K562 (cell line): ENCODE data around the gene WBP1L. TPM values are rescaled to one million over a fixed set of nuclear protein-coding genes. Genes with fewer than 3 reads are reported as not detected.

Source experiments
- ATAC-seq: fragments of 200-7000 bp; cut with Tn5 transposase; 3 replicates; pipeline ENCODE4 v1.9.1; 2020; ENCODE audit warnings: moderate library complexity
- BruUV-seq: library from RNA; stranded (reverse); fragments of 400-500 nt; replicated peaks from 2 replicates; lab custom pipeline; 2021; lab: Mats Ljungman, UMichigan
- CTCF ChIA-PET: fragments of 300-600 bp; formaldehyde crosslinking; extraction: SDS; loops from one replicate; lab custom pipeline; 2021; ENCODE audit warnings: low intra/inter-chr PET ratio; lab: Yijun Ruan, JAX
- POLR2A ChIA-PET: fragments of 300-600, 350-650 bp; sonication (Branson Sonifier 250); formaldehyde crosslinking; extraction: SDS; loops from one replicate; lab custom pipeline; 2021; ENCODE audit warnings: antibody characterized with exemption, inconsistent platforms; lab: Yijun Ruan, JAX
- DNase-seq, 4 experiments: peaks; one replicate each; pipeline versions ENCODE4 v3.0.0 to v3.0.0-alpha.2; 2011 to 2018; ENCODE audit warnings: low spot score in 3 of 4, mixed read lengths in 3 of 4; ENCODE audit errors: extremely low read depth in 1 of 4
- FAIRE-seq: peaks from 2 replicates; lab custom pipeline; 2011; peaks lifted over from hg19 to GRCh38; lab: Jason Lieb, UNC
- H2AFZ ChIP-seq: 2 replicates; pipeline ENCODE4 v1.6.0; 2011; ENCODE audit warnings: low read depth, low read length, control low read depth, inconsistent platforms
- H3K27ac ChIP-seq: fragments of 200-600 bp; 3 replicates; pipeline ENCODE4 v1.8.0; 2011; ENCODE audit warnings: low read depth, mild to moderate bottlenecking, control low read depth, inconsistent platforms, low read length, moderate library complexity, mixed read lengths; ENCODE audit errors: extremely low read depth
- H3K27me3 ChIP-seq, 2 experiments: fragments of 300-600 bp in 1 of 2; 2 replicates in 1 of 2; 3 replicates in 1 of 2; pipeline versions ENCODE4 v1.6.0 to v1.8.0; 2011; ENCODE audit warnings: inconsistent platforms in 2 of 2, low read length in 2 of 2, mild to moderate bottlenecking in 1 of 2, mixed read lengths in 1 of 2, moderate library complexity in 1 of 2; ENCODE audit not compliant: control insufficient read depth in 2 of 2, insufficient read depth in 2 of 2
- H3K36me3 ChIP-seq: fragments of 300-600 bp; 3 replicates; pipeline ENCODE4 v1.8.0; 2011; ENCODE audit warnings: mild to moderate bottlenecking, low read length, inconsistent platforms; ENCODE audit not compliant: control insufficient read depth, insufficient read depth
- H3K4me1 ChIP-seq, 2 experiments: fragments of 200-600 bp in 1 of 2; replicated peaks in 1 of 2; 2 replicates in 1 of 2; 3 replicates in 1 of 2; pipeline versions ENCODE4 v1.5.1 to v1.8.0; 2011; ENCODE audit warnings: inconsistent platforms in 2 of 2, low read length in 2 of 2, mild to moderate bottlenecking in 1 of 2, mixed read lengths in 1 of 2, moderate library complexity in 1 of 2; ENCODE audit not compliant: control insufficient read depth in 2 of 2, insufficient read depth in 2 of 2
- H3K4me2 ChIP-seq: 2 replicates; pipeline ENCODE4 v1.6.1; 2011; ENCODE audit warnings: low read length, control low read depth, inconsistent platforms, mixed read lengths; ENCODE audit not compliant: insufficient read depth
- H3K4me3 ChIP-seq: fragments of 200-600 bp; sonication (generic), shearing (Covaris generic); 2 replicates; pipeline ENCODE4 v1.5.1; 2016; ENCODE audit warnings: control low read depth, inconsistent platforms
- H3K79me2 ChIP-seq: fragments of 200-600 bp; 3 replicates; pipeline ENCODE4 v1.8.0; 2011; ENCODE audit warnings: low read length, inconsistent platforms; ENCODE audit not compliant: control insufficient read depth, insufficient read depth
- H3K9ac ChIP-seq, 2 experiments: 2 replicates each; pipeline versions ENCODE4 v1.6.0 to v1.6.1; 2011; ENCODE audit warnings: low read depth in 2 of 2, low read length in 2 of 2, control low read depth in 1 of 2, inconsistent platforms in 1 of 2, mild to moderate bottlenecking in 1 of 2, mixed read lengths in 1 of 2; ENCODE audit not compliant: insufficient read depth in 1 of 2
- H3K9me1 ChIP-seq: one replicate; pipeline ENCODE4 v1.6.0; 2011; ENCODE audit warnings: inconsistent platforms, mild to moderate bottlenecking, low read length, moderate library complexity; ENCODE audit not compliant: control insufficient read depth, insufficient read depth
- H3K9me3 ChIP-seq: replicated peaks from 2 replicates; pipeline ENCODE4 v1.5.1; 2011; ENCODE audit warnings: low read depth, low read length, inconsistent platforms; ENCODE audit not compliant: control insufficient read depth, insufficient read depth
- H4K20me1 ChIP-seq: replicated peaks from 2 replicates; pipeline ENCODE4 v1.6.1; 2011; ENCODE audit warnings: low read length, inconsistent platforms, mixed read lengths; ENCODE audit not compliant: control insufficient read depth, insufficient read depth
- ETV6 ChIP-seq, 3 experiments: fragments of 150-350 bp in 1 of 3; sonication (generic) in 1 of 3; formaldehyde crosslinking in 1 of 3; IDR thresholded peaks; 2 replicates each; pipeline versions ENCODE4 v1.6.1 to v1.8.0; 2014 to 2022; ENCODE audit warnings: borderline replicate concordance in 2 of 3, low read depth in 2 of 3, antibody characterized with exemption in 1 of 3, low read length in 1 of 3, mild to moderate bottlenecking in 1 of 3, missing genetic modification reagents in 1 of 3
- HNRNPK ChIP-seq: fragments of 200-400 bp; formaldehyde crosslinking; IDR thresholded peaks from one replicate; pipeline ENCODE4 v1.6.1; 2018; ENCODE audit warnings: mild to moderate bottlenecking, low read depth, low read length; ENCODE audit not compliant: poor library complexity, severe bottlenecking
- PRDM10 ChIP-seq: fragments of 450-650 bp; IDR thresholded peaks from 2 replicates; pipeline ENCODE4 v1.6.1; 2018; ENCODE audit not compliant: partially characterized antibody
- RBM34 ChIP-seq: fragments of 200-400 bp; formaldehyde crosslinking; IDR thresholded peaks from 2 replicates; pipeline ENCODE4 v1.6.1; 2018; ENCODE audit warnings: low read length, borderline replicate concordance; ENCODE audit not compliant: insufficient read depth
- RNF2 ChIP-seq: sonication (generic); IDR thresholded peaks from 2 replicates; pipeline ENCODE4 v1.6.1; 2016
- SPI1 ChIP-seq: IDR thresholded peaks from 2 replicates; pipeline ENCODE4 v1.6.1; 2011; ENCODE audit warnings: low read depth, low read length, control low read depth, borderline replicate concordance
- TGIF2 ChIP-seq: sonication (generic); formaldehyde crosslinking; IDR thresholded peaks from 2 replicates; pipeline ENCODE4 v1.8.1; 2022; ENCODE audit warnings: mild to moderate bottlenecking, missing genetic modification reagents, moderate library complexity
- ZNF512 ChIP-seq: IDR thresholded peaks from 2 replicates; pipeline ENCODE4 v1.6.1; 2016; ENCODE audit warnings: missing genetic modification characterization, missing compliant biosample characterization
- WGBS: fragments of 100-300 bp; shearing (Covaris generic); methylation state at CpG from one replicate; pipeline ENCODE4 v1.1.6; 2016; ENCODE audit warnings: low coverage, mixed read lengths; ENCODE audit not compliant: insufficient coverage; ENCODE audit errors: missing lambda C conversion rate; 5-methylcytosine and 5-hydroxymethylcytosine counted together
- in situ Hi-C: fragments of 300-500 bp; cut with MboI; formaldehyde crosslinking; loops from 4 replicates; pipeline ENCODE4 v1.15.0; 2018; ENCODE audit warnings: inconsistent platforms, mixed read lengths
- intact Hi-C: fragments of 100-400 bp; cut with micrococcal nuclease; formaldehyde crosslinking; loops from 2 replicates; pipeline ENCODE4 v1.14.2; 2022
- polyA plus RNA-seq, 8 experiments: library from polyadenylated mRNA; depleted of rRNA in 4 of 8; stranded (reverse) in 5 of 8; unstranded in 3 of 8; fragments of >200 nt; fragmentation: Nextera tagmentation in 2 of 8; fragmentation: Illumina TruSeq in 1 of 8; extraction: Ambion mirVana in 2 of 8; extraction: Trizol in 1 of 8; gene quantifications; 2 replicates each; pipeline versions ENCODE4 v1.2.1 to v1.2.3, GENCODE V29; 2011 to 2014; ENCODE audit warnings: inconsistent platforms in 1 of 8, missing spikeins in 1 of 8
- total RNA-seq, 7 experiments: library from RNA; depleted of rRNA in 6 of 7; stranded (reverse); fragments of >200 nt in 6 of 7; fragmentation: Illumina TruSeq in 2 of 7; extraction: Trizol in 2 of 7; gene quantifications; 2 replicates each; pipeline versions ENCODE4 v1.2.1 to v1.2.3, GENCODE V29; 2011 to 2021; ENCODE audit warnings: low replicate concordance in 1 of 7

The WBP1L gene
- total and polyA plus RNA-seq, 9 of the 15 experiments (the other 6 are each of a cell fraction or from before 2014, with no cell fraction given), result 3.2 to 14.4 (median 11.3) TPM

DNA sequence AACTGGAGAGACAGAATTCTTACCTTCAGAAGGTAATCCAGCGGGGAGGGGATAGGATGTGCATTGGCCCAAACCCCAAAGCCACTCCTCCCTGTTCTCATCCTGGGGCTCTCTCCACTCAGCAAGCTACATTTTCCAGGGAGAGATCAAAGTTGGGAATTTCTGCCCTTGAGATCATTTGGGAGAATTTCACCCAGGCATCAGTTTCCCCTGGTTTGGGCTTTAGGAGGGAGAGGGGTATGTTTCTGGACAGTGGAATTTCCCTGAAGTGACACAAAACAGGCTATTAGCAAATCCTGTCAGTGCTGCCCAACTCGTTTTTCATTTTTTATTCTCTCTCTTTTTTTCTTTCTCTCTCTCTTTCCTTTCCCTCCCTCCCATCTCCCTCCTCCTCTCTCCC is 57.7 kb downstream of the WBP1L start:
- Histone ChIP-seq H3K27ac (no peak overlapping the region), H3K9me1 (no peaks in the 10 kb centered on the region), H3K36me3 (peaks cover 26% of the 10 kb centered on the region; the same call in 2 of the 3 replicates), H3K27me3 (no peaks in the 10 kb centered on the region), H3K4me2 (no peak overlapping the region), H3K4me1 (peaks cover 0 to 7% of the 10 kb centered on the region in 2 experiments; a peak in 4 of 5 replicates), H3K9me3 (no peaks in the 10 kb centered on the region), H2AFZ (no peak overlapping the region), H3K79me2 (no peaks in the 10 kb centered on the region; the same call in 2 of the 3 replicates), H3K4me3 (no peak overlapping the region), H4K20me1 (no peaks in the 10 kb centered on the region), H3K9ac (no peak overlapping the region)
- ChIA-PET POLR2A (no interaction called here), CTCF (no interaction called here)
- TF ChIP-seq ZNF512 (tag), result 0 out of 2 replicates have a peak, but pooled peaks have one; percentile 28
- peak; percentile 47 for TF ChIP-seq HNRNPK
- no peak for TF ChIP-seq TGIF2
- FAIRE-seq, result peak; percentile 26
- DNase-seq, result no peak
- no TSS peak for BruUV-seq
- WGBS, result 50% methylated on average over 2 of the region's 2 CpGs
- in situ Hi-C loops, result no loop called here
- intact Hi-C loops, result no loop called here
- no peak for ATAC-seq

DNA sequence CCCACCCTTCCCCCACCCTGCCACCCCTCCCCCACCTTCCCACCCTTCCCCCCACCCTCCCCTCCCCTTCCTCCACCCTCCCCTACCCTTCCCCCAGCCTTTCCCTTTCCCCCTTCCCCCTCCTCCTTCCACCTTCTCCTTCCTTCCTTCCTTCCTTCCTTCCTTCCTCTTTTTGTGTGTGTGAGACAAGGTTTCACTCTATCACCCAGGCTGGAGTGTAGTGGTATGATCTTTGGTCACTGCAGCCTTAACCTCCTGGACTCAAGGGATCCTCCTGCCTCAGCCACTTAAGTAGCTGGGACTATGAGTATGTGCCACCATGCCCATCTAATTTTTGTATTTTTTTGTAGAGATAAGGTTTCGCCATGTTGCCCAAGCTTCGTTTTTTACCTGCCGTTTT is 58.2 kb downstream of the WBP1L start:
- no peak overlapping the region for H3K9ac ChIP-seq
- POLR2A ChIA-PET, result no interaction called here
- intact Hi-C loops, result no loop called here

More for the DNA sequence above, 58.2 kb downstream of the WBP1L start:
- H3K27ac ChIP-seq, result peak overlapping the region; percentile 41; the same call in 1 of the 3 replicates
- in situ Hi-C loops, result no loop called here
- H3K9me1 ChIP-seq, result no peaks in the 10 kb centered on the region
- H2AFZ ChIP-seq, result no peak overlapping the region
- peaks cover 26% of the 10 kb centered on the region; the same call in 2 of the 3 replicates for H3K36me3 ChIP-seq
- CTCF ChIA-PET, result no interaction called here
- 11% methylated on average over 3 of the region's 3 CpGs for WGBS
- no peak overlapping the region for H3K4me3 ChIP-seq
- no TSS peak for BruUV-seq
- no peaks in the 10 kb centered on the region for H3K27me3 ChIP-seq
- H3K4me1 ChIP-seq, result peaks cover 0 to 7% of the 10 kb centered on the region in 2 experiments; a peak in 4 of 5 replicates
- no peaks in the 10 kb centered on the region for H3K9me3 ChIP-seq
- DNase-seq (peak in 2 of 4 experiments; percentile 20 to 27), ATAC-seq (peak; percentile 64), FAIRE-seq (peak; percentile 68)
- no peaks in the 10 kb centered on the region; the same call in 2 of the 3 replicates for H3K79me2 ChIP-seq
- no peak overlapping the region for H3K4me2 ChIP-seq
- TF ChIP-seq RNF2, result no peak
- peak; percentile 84 to 90 for TF ChIP-seq ETV6 (IDR thresholded peaks at IDR 0.05; ENCODE audit: borderline replicate concordance in 1 of 2, low read depth in 2 of 2, low read length in 1 of 2)
- no peak for TF ChIP-seq ETV6 (CRISPR knock-in tag; IDR thresholded peaks at IDR 0.05; ENCODE audit: borderline replicate concordance)
- TF ChIP-seq SPI1, result peak; percentile 50; the same call in 1 of the 2 replicates
- peak; percentile 58 for TF ChIP-seq PRDM10
- no peak for TF ChIP-seq RBM34
- no peaks in the 10 kb centered on the region for H4K20me1 ChIP-seq
